HK-2 (cell line): ENCODE measurements around the gene ARSD.
"Not testable (repeated sequence)": the region's sequence is repeated elsewhere in the genome, so short reads cannot be mapped to it uniquely, and the experiment has no call there.

Experiments
- DNase-seq: peaks from one replicate; pipeline ENCODE4 v3.0.0-alpha.2; 2018; ENCODE audit not compliant: unreplicated experiment

The ARSD gene

GRCh38 chrX:2933125-2933900 is 4.2 kb upstream of the ARSD start:
- DNase-seq: no peak

- DNase-seq: no peak
These were observed 2.5 kb upstream of the ARSD start for GRCh38 chrX:2931612-2932011.

GRCh38 chrX:2931155-2931554 is 2.0 kb upstream of the ARSD start:
- no peak for DNase-seq

- no peak for DNase-seq
These were observed 952 bp downstream of the ARSD start for GRCh38 chrX:2928191-2928582.

DNA sequence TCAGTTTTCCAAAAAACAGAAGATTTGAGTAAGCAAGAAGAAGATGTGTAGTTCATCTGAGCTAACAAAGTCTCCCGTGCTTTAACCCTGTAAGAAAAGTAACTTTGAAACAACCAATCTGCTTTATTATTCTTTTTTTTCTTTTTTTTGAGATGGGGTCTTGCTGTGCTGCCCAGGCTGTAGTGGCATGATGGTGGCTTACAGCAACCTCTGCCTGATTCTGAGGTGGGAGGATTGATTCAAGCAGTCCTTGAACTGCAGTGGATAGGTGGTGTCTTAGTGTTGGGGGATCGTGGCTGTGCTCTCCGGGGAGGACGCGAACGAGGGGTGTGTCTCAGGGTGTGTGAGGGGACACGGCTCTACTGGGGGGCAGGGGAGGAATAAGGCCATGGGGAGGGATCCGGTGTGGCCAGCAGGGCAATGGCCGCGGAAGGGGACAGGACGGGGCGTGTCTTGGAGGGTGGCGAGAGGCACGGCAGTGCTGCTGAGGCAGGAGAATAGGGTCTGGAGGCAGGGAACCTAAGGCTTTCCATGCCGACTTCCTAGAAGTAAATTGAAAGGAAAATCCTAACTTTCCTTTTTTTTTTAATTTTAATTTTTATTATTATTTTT is 2.4 kb downstream of the ARSD start:
- no peak for DNase-seq

- DNase-seq: not testable (repeated sequence)
These were observed 2.9 kb downstream of the ARSD start for GRCh38 chrX:2926255-2926654.

- no peak for DNase-seq
These were observed 5.0 kb downstream of the ARSD start for GRCh38 chrX:2924151-2924550.

DNA sequence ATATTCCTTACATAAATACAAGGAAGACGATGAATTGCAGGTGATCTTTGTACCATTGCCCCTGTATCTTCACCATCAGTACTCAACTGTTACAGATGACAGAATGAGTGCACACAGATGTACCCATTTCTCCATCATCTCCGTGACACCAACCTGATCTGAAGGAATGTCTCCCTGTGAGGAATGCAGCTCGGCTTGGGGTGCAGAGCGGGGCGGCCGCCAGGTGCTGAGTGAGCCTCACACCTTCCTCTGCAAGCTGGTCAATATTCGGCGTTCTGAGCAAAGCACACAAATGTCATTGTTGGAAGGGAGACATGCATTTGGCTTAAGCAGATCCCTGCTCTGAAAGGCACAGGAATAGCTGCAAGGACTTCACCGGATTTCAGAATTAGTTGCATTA is 7.4 kb downstream of the ARSD start:
- no peak for DNase-seq

DNA sequence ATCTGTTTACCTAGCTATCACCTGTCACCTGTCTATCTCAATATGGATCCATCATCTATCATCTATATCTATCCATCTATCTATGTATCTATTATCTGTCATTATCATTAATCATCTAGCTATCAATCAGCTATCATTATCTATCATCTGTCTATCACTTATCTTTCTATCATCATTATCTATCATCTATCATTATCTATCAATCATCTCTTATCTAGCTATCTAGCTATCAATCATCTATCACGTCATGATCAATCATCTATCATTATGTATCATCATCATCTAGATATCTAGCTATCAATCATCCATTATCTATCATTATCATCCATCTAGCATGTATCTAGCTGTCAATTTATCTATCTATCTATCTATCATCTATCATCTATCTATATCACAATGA is 7.9 kb downstream of the ARSD start:
- no peak for DNase-seq

DNA sequence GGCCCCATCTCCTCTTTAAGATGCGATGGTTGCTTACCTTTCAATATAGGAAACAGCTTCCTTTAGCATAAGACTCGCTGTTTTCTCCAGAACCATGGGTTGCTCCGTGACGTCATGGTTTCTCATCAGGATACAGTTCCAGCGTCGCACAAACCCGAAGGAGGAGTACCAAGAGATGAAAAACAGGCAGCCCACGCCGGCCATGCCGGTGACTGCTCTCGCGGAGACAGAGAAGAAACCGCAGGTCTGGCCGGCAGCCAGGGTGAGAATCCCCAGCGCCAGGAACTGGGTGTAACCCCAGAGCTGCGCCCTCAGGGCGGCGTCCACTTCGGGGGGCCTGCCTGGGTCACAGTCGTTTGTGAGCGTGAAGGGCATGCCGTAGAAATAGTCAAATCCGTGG is 11.4 kb downstream of the ARSD start:
- no peak for DNase-seq

DNA sequence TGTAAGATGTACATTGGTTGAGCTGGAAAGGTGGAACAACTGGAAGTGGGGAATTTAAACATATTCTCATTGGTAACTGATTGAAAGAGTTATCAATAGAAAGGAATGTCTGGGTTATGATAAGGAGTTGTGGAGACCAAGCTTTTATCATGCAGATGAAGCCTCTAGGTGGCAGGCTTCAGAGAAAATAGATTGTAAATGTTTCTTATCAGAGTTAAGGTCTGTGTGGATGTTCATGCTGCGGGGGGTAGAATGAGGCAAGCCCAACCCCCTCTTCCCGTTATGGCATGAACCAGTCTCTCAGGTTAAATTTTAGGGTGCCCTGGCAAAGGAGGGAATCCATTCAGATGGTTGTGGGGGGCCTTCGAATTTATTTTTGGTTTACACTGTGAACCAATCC is 16.0 kb downstream of the ARSD start:
- no peak for DNase-seq

DNA sequence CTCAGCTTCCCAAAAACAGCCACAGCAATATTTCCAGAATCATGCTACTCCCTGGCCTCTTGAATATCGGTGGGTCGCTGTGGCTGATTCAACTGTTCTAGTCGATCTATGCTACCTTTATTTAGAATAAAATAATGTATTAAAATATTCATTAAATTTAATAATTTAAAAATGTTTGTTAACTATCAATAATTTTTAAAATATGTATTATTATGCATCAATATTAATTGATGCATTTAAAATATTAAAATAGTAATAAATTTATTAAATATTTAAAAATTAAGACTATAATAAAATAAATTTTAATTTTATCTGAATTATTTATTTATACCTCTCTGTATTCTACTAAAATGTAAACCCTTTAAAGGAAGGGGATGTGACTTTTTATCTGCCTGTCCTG is 19.0 kb downstream of the ARSD start:
- no peak for DNase-seq

DNA sequence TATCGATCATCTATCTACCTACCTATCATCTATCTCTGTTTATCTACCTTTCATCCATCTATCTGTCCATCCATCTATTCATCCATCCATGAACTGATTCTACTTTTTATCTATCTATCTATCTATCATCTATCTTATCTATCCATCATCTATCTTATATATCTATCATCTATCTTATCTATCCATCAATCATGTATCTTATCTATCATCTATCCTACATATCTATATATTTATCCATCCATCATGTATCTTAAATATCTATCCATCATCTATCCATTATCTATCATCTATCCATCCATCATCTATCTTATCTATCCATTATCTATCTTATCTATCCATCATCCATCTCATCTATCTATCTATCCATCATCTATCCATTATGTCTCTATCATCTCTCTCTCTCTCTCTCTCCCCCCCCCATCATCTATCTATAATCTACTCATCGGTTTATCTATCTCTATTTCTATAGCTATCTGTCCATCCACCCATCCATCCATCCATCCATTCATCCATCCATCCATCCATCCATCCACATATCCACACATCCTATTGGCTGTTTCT is 20.9 kb downstream of the ARSD start:
- no peak for DNase-seq

DNA sequence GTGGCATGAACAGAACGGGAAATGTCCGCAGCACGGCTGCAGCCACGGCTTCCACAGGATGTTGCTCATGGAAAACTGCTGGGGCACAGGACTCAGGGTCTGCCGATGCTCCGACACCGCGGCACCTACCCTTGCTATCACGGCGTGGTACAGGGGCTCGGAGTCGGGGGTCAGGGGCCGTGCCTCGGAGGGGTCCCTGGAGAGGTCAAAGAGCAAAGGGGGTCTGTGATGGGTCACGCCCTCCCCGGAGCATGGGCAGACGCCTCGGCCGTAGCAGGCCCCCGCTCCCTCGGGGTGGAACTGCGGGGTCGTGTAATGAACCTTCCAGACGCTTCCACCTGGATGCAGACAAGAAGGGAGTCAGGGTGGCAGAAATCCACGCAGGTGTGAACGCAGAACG is 21.8 kb downstream of the ARSD start:
- DNase-seq: no peak

- DNase-seq: no peak
These were observed 25.8 kb downstream of the ARSD start for GRCh38 chrX:2903366-2903765.

DNA sequence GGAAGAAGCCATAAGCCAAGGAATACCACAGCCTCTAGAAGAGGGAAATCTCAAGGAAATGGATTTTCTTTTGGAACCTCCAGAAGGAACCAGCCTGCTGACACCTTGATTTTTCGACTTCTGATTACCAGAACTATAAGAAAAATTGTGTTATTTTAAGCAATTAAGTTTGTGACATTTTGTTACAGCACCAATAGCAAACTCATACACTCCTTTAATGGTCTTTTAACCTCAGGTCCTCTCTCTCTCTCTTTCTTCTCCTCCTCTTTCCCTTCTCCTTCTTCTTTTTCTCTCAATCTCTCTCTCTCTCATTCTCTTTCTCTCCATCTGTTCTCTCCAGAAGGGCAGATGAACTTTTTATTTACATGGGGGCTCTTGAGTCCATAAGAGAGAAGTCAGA is 26.3 kb downstream of the ARSD start:
- DNase-seq: no peak

GRCh38 chrX:2901367-2902036 is 27.6 kb downstream of the ARSD start:
- DNase-seq: no peak

GRCh38 chrX:2898846-2899512 is 30.2 kb downstream of the ARSD start:
- DNase-seq: no peak

- peak; percentile 26 for DNase-seq
These were observed 31.2 kb downstream of the ARSD start for GRCh38 chrX:2897690-2898623.

DNA sequence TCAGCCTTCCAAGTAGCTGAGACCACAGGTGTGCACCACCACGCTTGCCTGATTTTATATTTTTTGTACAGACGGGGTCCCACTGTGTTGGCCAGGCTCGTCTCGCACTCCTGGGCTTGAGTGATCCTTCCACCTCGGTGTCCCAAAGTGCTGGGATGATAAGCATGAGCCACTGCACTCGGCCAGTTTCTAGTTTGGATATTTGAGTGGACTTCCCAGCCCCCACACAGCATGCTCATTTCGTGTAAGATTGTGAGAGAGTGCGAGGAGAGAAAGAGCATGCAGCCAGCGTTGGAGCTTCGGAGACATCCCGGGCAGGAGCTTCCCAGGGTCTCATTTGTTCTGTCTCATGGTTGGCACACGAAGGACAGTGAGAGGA is 31.8 kb downstream of the ARSD start:
- DNase-seq: no peak

GRCh38 chrX:2894885-2895292 is 34.2 kb downstream of the ARSD start:
- no peak for DNase-seq
